Loucy (cell line): ENCODE measurements around the gene MRPS15.
A peak's percentile ranks its signal among the peaks of the same experiment; 100 is the strongest.

ENCODE experiments used
- H2AFZ ChIP-seq: fragments of 200-600 bp; sonication (generic); 2 replicates; pipeline ENCODE4 v1.6.0; 2016; ENCODE audit warnings: antibody characterized with exemption, mild to moderate bottlenecking, low read length, moderate library complexity
- H3F3A ChIP-seq: fragments of 200-600 bp; 2 replicates; pipeline ENCODE4 v1.6.0; 2016; ENCODE audit warnings: antibody characterized with exemption, low read depth, mild to moderate bottlenecking
- H3K27me3 ChIP-seq: fragments of 200-600 bp; sonication (generic); 2 replicates; pipeline ENCODE4 v1.6.1; 2014; ENCODE audit warnings: low read length, mild to moderate bottlenecking; ENCODE audit not compliant: insufficient read depth, poor library complexity, severe bottlenecking
- H3K36me3 ChIP-seq: fragments of 200-600 bp; sonication (generic); 2 replicates; pipeline ENCODE4 v1.6.1; 2016; ENCODE audit warnings: low read length; ENCODE audit not compliant: insufficient read depth
- H3K4me1 ChIP-seq: fragments of 200-600 bp; sonication (generic); 2 replicates; pipeline ENCODE4 v1.5.1; 2014; ENCODE audit warnings: low read length, mild to moderate bottlenecking; ENCODE audit not compliant: insufficient read depth, poor library complexity, severe bottlenecking
- H3K4me2 ChIP-seq: fragments of 200-600 bp; sonication (generic); 2 replicates; pipeline ENCODE4 v1.6.0; 2014; ENCODE audit warnings: antibody characterized with exemption, low read length, low read depth, mild to moderate bottlenecking; ENCODE audit not compliant: poor library complexity, severe bottlenecking
- H3K4me3 ChIP-seq: fragments of 200-600 bp; sonication (generic); 2 replicates; pipeline ENCODE4 v1.5.1; 2014; ENCODE audit warnings: low read length, mild to moderate bottlenecking, mixed read lengths; ENCODE audit not compliant: poor library complexity, severe bottlenecking
- H3K79me2 ChIP-seq: fragments of 200-600 bp; sonication (generic); 2 replicates; pipeline ENCODE4 v1.6.1; 2014; ENCODE audit warnings: low read length; ENCODE audit not compliant: insufficient read depth
- H3K9ac ChIP-seq: fragments of 200-600 bp; sonication (generic); 2 replicates; pipeline ENCODE4 v1.6.0; 2014; ENCODE audit warnings: mild to moderate bottlenecking, low read depth, low read length, moderate library complexity; ENCODE audit not compliant: poor library complexity, severe bottlenecking
- H3K9me2 ChIP-seq: fragments of 200-600 bp; sonication (generic); replicated peaks from 2 replicates; pipeline ENCODE4 v1.6.1; 2016; ENCODE audit warnings: low read depth, low read length, mixed read lengths
- H3K9me3 ChIP-seq: fragments of 200-600 bp; sonication (generic); 2 replicates; pipeline ENCODE4 v1.6.1; 2014; ENCODE audit warnings: mild to moderate bottlenecking, antibody characterized with exemption, low read length, low read depth; ENCODE audit not compliant: insufficient read depth
- H4K20me1 ChIP-seq: fragments of 200-600 bp; sonication (generic); 2 replicates; pipeline ENCODE4 v1.6.0; 2014; ENCODE audit warnings: antibody characterized with exemption, low read length, mild to moderate bottlenecking; ENCODE audit not compliant: insufficient read depth, poor library complexity, severe bottlenecking
- CTCF ChIP-seq: fragments of 200-600 bp; sonication (generic); conservative IDR thresholded peaks from 2 replicates; pipeline ENCODE4 v1.5.1; 2014; ENCODE audit warnings: mild to moderate bottlenecking, antibody characterized with exemption, low read length
- EZH2phosphoT487 ChIP-seq: fragments of 200-600 bp; IDR thresholded peaks from 2 replicates; pipeline ENCODE4 v1.6.1; 2018; ENCODE audit warnings: antibody characterized with exemption, mild to moderate bottlenecking, moderate library complexity, borderline replicate concordance

MRPS15 gene

GRCh38 chr1:36450270-36450918 is 13.8 kb downstream of the MRPS15 start, which contains the start of gene OSCP1:
Gene OSCP1 (minus strand): TSS chr1:36450451. CDS start chr1:36450369, 82 bp downstream.
- Histone ChIP-seq H3F3A (no peaks in the 10 kb centered on the region), H3K9me3 (no peaks in the 10 kb centered on the region), H3K4me3 (peak within 1 kb of the TSS; percentile 71), H2AFZ (peak within 1 kb of the TSS; percentile 69), H3K79me2 (no peaks in the 10 kb centered on the region), H3K9ac (peak within 1 kb of the TSS; percentile 44), H4K20me1 (no peaks in the 10 kb centered on the region), H3K9me2 (no peaks in the 10 kb centered on the region), H3K4me2 (peak within 1 kb of the TSS; percentile 43), H3K4me1 (peaks cover 9% of the 10 kb centered on the region), H3K27me3 (no peaks in the 10 kb centered on the region), H3K36me3 (peaks cover 8% of the 10 kb centered on the region; the same call in 1 of the 2 replicates)
- TF ChIP-seq CTCF (no peak), EZH2phosphoT487 (no peak)

- no peaks in the 10 kb centered on the region for H3K79me2 ChIP-seq
- no peaks in the 10 kb centered on the region for H3K9me3 ChIP-seq
- no peaks in the 10 kb centered on the region for H4K20me1 ChIP-seq
- H3K9ac ChIP-seq: no peak overlapping the region
- H3K27me3 ChIP-seq: no peaks in the 10 kb centered on the region
- no peak for TF ChIP-seq CTCF
- TF ChIP-seq EZH2phosphoT487: no peak
- no peaks in the 10 kb centered on the region for H3K36me3 ChIP-seq
- H3K4me3 ChIP-seq: no peak overlapping the region
- H3K4me2 ChIP-seq: no peak overlapping the region
- H3K4me1 ChIP-seq: peaks cover 9% of the 10 kb centered on the region
- H2AFZ ChIP-seq: no peak overlapping the region
- H3F3A ChIP-seq: no peaks in the 10 kb centered on the region
- no peaks in the 10 kb centered on the region for H3K9me2 ChIP-seq
Measured at GRCh38 chr1:36448530-36449056, 15.6 kb downstream of the MRPS15 start.

- no peak overlapping the region for H3K4me2 ChIP-seq
- no peaks in the 10 kb centered on the region for H3K79me2 ChIP-seq
- no peaks in the 10 kb centered on the region for H4K20me1 ChIP-seq
- H3K9me2 ChIP-seq: no peaks in the 10 kb centered on the region
- H3F3A ChIP-seq: no peaks in the 10 kb centered on the region
- no peak overlapping the region for H3K9ac ChIP-seq
- no peak for TF ChIP-seq EZH2phosphoT487
- no peak for TF ChIP-seq CTCF
- no peaks in the 10 kb centered on the region for H3K9me3 ChIP-seq
- no peak overlapping the region for H3K4me3 ChIP-seq
- H3K27me3 ChIP-seq: no peaks in the 10 kb centered on the region
- H2AFZ ChIP-seq: no peak overlapping the region
- H3K36me3 ChIP-seq: no peaks in the 10 kb centered on the region
- H3K4me1 ChIP-seq: peaks cover 9% of the 10 kb centered on the region
Measured at GRCh38 chr1:36447450-36447849, 16.7 kb downstream of the MRPS15 start.
